ENCODE data around the gene OR4M2.
"Not testable (repeated sequence)": the region's sequence is repeated elsewhere in the genome, so short reads cannot be mapped to it uniquely, and the experiment has no call there.

The OR4M2 gene

GRCh38 chr15:22080227-22080626, at the start of gene OR4M2:
OR4M2 (plus strand) TSS chr15:22080527; CDS start chr15:22080625, 98 bp downstream.
- in situ Hi-C loops (cut with HindIII; ENCODE audit: low sequenced_read_pairs), result not testable (repeated sequence)

GRCh38 chr15:22069267-22069666, 11.1 kb upstream of the OR4M2 start:
- in situ Hi-C loops (cut with HindIII; ENCODE audit: low sequenced_read_pairs), result not testable (repeated sequence)

GRCh38 chr15:22081386-22081785, 1.1 kb downstream of the OR4M2 start:
- in situ Hi-C loops (cut with HindIII; ENCODE audit: low sequenced_read_pairs), result not testable (repeated sequence)

GRCh38 chr15:22098616-22099253, 18.4 kb downstream of the OR4M2 start:
- in situ Hi-C loops (cut with HindIII; ENCODE audit: low sequenced_read_pairs), result not testable (repeated sequence)

- in situ Hi-C loops (cut with HindIII; ENCODE audit: low sequenced_read_pairs), result not testable (repeated sequence)
Observed at GRCh38 chr15:22099289-22099891, 19.1 kb downstream of the OR4M2 start.

- in situ Hi-C loops (cut with HindIII; ENCODE audit: low sequenced_read_pairs), result not testable (repeated sequence)
Observed at GRCh38 chr15:22122033-22122432, 41.7 kb downstream of the OR4M2 start.

Data from DLD1 (cell line).